ENCODE results near the gene PSMD10. TPM values are rescaled to one million over a fixed set of nuclear protein-coding genes. Genes with fewer than 3 reads are reported as not detected.

Gene PSMD10
- total RNA-seq, 4 donors from 2014 or later: 8.2 to 37.0 (median 29.9) TPM

GRCh38 chrX:108132034-108132433, 40.7 kb upstream of the PSMD10 start:
- H3K27ac ChIP-seq: no peak overlapping the region
- no peaks in the 10 kb centered on the region for H3K27me3 ChIP-seq
- intact Hi-C loops (cut with DNase I; ENCODE audit: low total_unique reads): no loop called here
- H3K4me1 ChIP-seq: no peaks in the 10 kb centered on the region
- WGBS, 2 donors (ENCODE audit: low coverage in 1 of 2): 87 to 100% methylated on average over 1 to 8 of the region's 8 CpGs
- no peaks in the 10 kb centered on the region for H3K36me3 ChIP-seq
- no peak for DNase-seq
- H3K9me3 ChIP-seq: no peaks in the 10 kb centered on the region
- H3K4me3 ChIP-seq: no peak overlapping the region
- TF ChIP-seq POLR2AphosphoS5 (IDR thresholded peaks at IDR 0.05) (no peak), EP300 (IDR thresholded peaks at IDR 0.05; ENCODE audit: low read depth) (no peak), POLR2A (IDR thresholded peaks at IDR 0.05) (no peak), CTCF (IDR thresholded peaks at IDR 0.05) (no peak)
- in situ Hi-C loops (cut with MboI; ENCODE audit: low pct_ligation_motif_present in 1 of 4, low pct_unique_long_range_greater_than_20kb in 1 of 4, low sequenced_read_pairs in 3 of 4): no loop called here

- no peak for TF ChIP-seq CTCF (IDR thresholded peaks at IDR 0.05)
- TF ChIP-seq POLR2AphosphoS5 (IDR thresholded peaks at IDR 0.05): no peak
- no peak for TF ChIP-seq EP300 (IDR thresholded peaks at IDR 0.05; ENCODE audit: low read depth)
- TF ChIP-seq POLR2A (IDR thresholded peaks at IDR 0.05): no peak
- intact Hi-C loops (cut with DNase I; ENCODE audit: low total_unique reads): no loop called here
- Histone ChIP-seq H3K27ac (no peak overlapping the region), H3K4me1 (no peaks in the 10 kb centered on the region), H3K27me3 (no peaks in the 10 kb centered on the region), H3K36me3 (no peaks in the 10 kb centered on the region), H3K9me3 (no peaks in the 10 kb centered on the region), H3K4me3 (no peak overlapping the region)
- in situ Hi-C loops (cut with MboI; ENCODE audit: low pct_ligation_motif_present in 1 of 4, low pct_unique_long_range_greater_than_20kb in 1 of 4, low sequenced_read_pairs in 3 of 4): no loop called here
- DNase-seq: no peak
- 69 to 79% methylated on average over 2 of the region's 2 CpGs for WGBS, 2 donors (ENCODE audit: low coverage in 1 of 2)
Observed at GRCh38 chrX:108131471-108131870, 40.1 kb upstream of the PSMD10 start.

- Histone ChIP-seq H3K27ac (no peak overlapping the region), H3K4me3 (no peak overlapping the region), H3K9me3 (no peaks in the 10 kb centered on the region), H3K4me1 (no peaks in the 10 kb centered on the region), H3K27me3 (no peaks in the 10 kb centered on the region), H3K36me3 (no peaks in the 10 kb centered on the region)
- no peak for DNase-seq
- WGBS, 2 donors (ENCODE audit: low coverage in 1 of 2): 74% methylated on average over 1 of the region's 1 CpG; no CpG with 5 or more reads in 1 of the 2 donors
- in situ Hi-C loops (cut with MboI; ENCODE audit: low pct_ligation_motif_present in 1 of 4, low pct_unique_long_range_greater_than_20kb in 1 of 4, low sequenced_read_pairs in 3 of 4) (no loop called here), intact Hi-C loops (cut with DNase I; ENCODE audit: low total_unique reads) (no loop called here)
- TF ChIP-seq CTCF (IDR thresholded peaks at IDR 0.05): no peak
- TF ChIP-seq EP300 (IDR thresholded peaks at IDR 0.05; ENCODE audit: low read depth): no peak
- no peak for TF ChIP-seq POLR2A (IDR thresholded peaks at IDR 0.05)
- TF ChIP-seq POLR2AphosphoS5 (IDR thresholded peaks at IDR 0.05): no peak
Observed at GRCh38 chrX:108130889-108131288, 39.5 kb upstream of the PSMD10 start.

DNA sequence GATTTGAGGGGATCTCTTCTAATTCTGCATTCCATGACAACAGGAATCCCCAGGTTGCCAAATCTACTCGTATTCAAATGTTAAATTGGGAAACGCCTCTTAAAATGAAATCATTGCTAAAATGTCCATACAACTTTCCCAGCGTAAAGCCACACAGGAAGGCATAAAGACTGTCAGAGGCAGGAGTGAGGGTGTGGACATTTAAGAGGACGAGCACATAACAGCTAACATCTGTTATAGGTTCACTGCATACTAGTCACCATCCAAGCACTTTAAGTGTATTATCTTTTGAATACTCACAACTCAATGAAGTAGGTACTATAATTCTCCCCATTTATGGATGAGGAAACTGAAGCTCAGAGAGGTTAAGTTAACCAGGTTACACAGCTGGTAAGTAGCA, 35.8 kb upstream of the PSMD10 start:
- no peaks in the 10 kb centered on the region for H3K27me3 ChIP-seq
- DNase-seq: no peak
- no peak for TF ChIP-seq POLR2A (IDR thresholded peaks at IDR 0.05)
- TF ChIP-seq CTCF (IDR thresholded peaks at IDR 0.05): no peak
- no peak for TF ChIP-seq POLR2AphosphoS5 (IDR thresholded peaks at IDR 0.05)
- TF ChIP-seq EP300 (IDR thresholded peaks at IDR 0.05; ENCODE audit: low read depth): no peak
- WGBS, 2 donors (ENCODE audit: low coverage in 1 of 2): 79 to 100% methylated on average over 2 to 4 of the region's 4 CpGs
- no peak overlapping the region for H3K4me3 ChIP-seq
- H3K4me1 ChIP-seq: no peaks in the 10 kb centered on the region
- H3K36me3 ChIP-seq: no peaks in the 10 kb centered on the region
- H3K9me3 ChIP-seq: no peaks in the 10 kb centered on the region
- intact Hi-C loops (cut with DNase I; ENCODE audit: low total_unique reads): no loop called here
- no peak overlapping the region for H3K27ac ChIP-seq
- in situ Hi-C loops (cut with MboI; ENCODE audit: low pct_ligation_motif_present in 1 of 4, low pct_unique_long_range_greater_than_20kb in 1 of 4, low sequenced_read_pairs in 3 of 4): no loop called here
